ENCODE results near the gene KRTAP2-2. TPM values are rescaled to one million over a fixed set of nuclear protein-coding genes. Genes with fewer than 3 reads are reported as not detected.

Gene KRTAP2-2
- polyA plus RNA-seq, 1 of the 3 experiments (the other 2 are of a cell fraction), result not detected

DNA sequence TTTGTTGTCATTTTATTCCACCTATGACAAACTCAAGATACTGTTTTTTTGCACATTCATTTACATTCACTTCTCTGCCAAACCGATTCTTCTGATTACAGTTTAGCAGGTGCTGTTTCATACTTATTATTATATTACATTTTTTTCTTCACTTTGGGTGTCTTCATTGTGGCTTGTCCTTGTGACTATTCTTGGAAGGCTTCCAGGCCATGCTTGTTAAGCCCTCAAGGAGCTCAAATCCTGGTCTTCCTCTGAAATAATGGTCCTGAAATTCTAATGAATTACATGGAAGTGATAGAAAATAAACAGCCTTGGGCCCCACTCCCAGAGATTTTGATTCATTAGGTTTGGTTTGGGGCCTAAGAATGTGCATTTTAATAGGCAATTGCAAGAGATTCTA lies 9.3 kb upstream of the KRTAP2-2 start:
- TF ChIP-seq MEF2A (IDR thresholded peaks at IDR 0.05; ENCODE audit: borderline replicate concordance, low read depth), result no peak
- TF ChIP-seq TAF1 (IDR thresholded peaks at IDR 0.05; ENCODE audit: borderline replicate concordance, low read depth, low read length), result no peak
- TF ChIP-seq NRF1 (IDR thresholded peaks at IDR 0.05; ENCODE audit: low read depth, low read length), result no peak
- no peak for TF ChIP-seq FOXJ3 (CRISPR knock-in tag; IDR thresholded peaks at IDR 0.05)
- TF ChIP-seq RAD21 (IDR thresholded peaks at IDR 0.05; ENCODE audit: low read length), result no peak
- TF ChIP-seq PBX3 (IDR thresholded peaks at IDR 0.05), result no peak
- TF ChIP-seq TEAD4 (IDR thresholded peaks at IDR 0.05; ENCODE audit: borderline replicate concordance, insufficient read depth), result no peak
- TF ChIP-seq CTCF (IDR thresholded peaks at IDR 0.05), result no peak
- TF ChIP-seq FOXM1 (IDR thresholded peaks at IDR 0.05; ENCODE audit: low read depth), result no peak
- TF ChIP-seq EZH2phosphoT487 (IDR thresholded peaks at IDR 0.05; ENCODE audit: borderline replicate concordance, low read depth), result no peak
- Histone ChIP-seq H3K79me2 (ENCODE audit: insufficient read depth) (no peaks in the 10 kb centered on the region), H3K9me3 (no peaks in the 10 kb centered on the region), H3K9me2 (no peaks in the 10 kb centered on the region), H3K36me3 (replicated peaks in 1 of 2; ENCODE audit: control insufficient read depth in 1 of 2, insufficient read depth in 2 of 2, low read length in 1 of 2) (no peaks in the 10 kb centered on the region), H2AFZ (ENCODE audit: low read depth) (no peak overlapping the region), H3K27me3 (ENCODE audit: insufficient read depth) (no peaks in the 10 kb centered on the region), H3K4me3 (ENCODE audit: low read depth in 2 of 2, low read length in 1 of 2) (no peak overlapping the region), H4K20me1 (ENCODE audit: insufficient read depth) (no peaks in the 10 kb centered on the region), H3K9ac (no peak overlapping the region), H3K27ac (ENCODE audit: low read depth in 2 of 2, low read length in 1 of 2) (no peak overlapping the region), H3K4me1 (ENCODE audit: control insufficient read depth in 1 of 2, insufficient read depth in 2 of 2, low read depth in 1 of 2, low read length in 1 of 2) (peaks cover 0 to 16% of the 10 kb centered on the region in 2 experiments; a peak in 2 of 4 replicates), H3F3A (replicated peaks; ENCODE audit: insufficient read depth) (peaks cover 19% of the 10 kb centered on the region), H3K4me2 (no peak overlapping the region)
- ChIA-PET POLR2A (no interaction called here), CTCF (interaction anchor here (1.5 kb wide), 1 partner anchor 391 kb away, joined by 3 read pairs; no protein-coding TSS in a partner anchor)
- WGBS (ENCODE audit: low lambda C conversion rate), result 43% methylated on average over 1 of the region's 1 CpG
- no peak for DNase-seq

DNA sequence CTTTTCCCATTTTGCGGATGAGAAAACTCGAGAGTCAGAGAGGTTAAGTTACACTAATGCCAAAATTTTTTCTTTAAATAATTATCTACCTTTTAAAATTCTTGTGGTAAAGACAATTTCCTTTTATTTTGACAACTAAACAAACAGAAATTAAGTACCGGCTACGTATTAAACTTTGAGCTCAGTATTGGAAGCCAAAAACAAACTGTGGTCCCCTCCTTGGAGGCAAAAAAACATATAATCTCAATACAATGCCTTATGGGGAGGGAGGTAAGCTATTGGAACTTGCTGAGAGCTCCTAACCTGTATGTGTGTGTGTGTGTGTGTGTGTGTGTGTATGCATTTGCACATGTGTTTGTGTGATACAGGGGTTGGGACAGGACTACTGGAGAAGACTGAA lies 8.4 kb upstream of the KRTAP2-2 start:
- 68% methylated on average over 4 of the region's 4 CpGs for WGBS (ENCODE audit: low lambda C conversion rate)
- Histone ChIP-seq H3K9me2 (no peaks in the 10 kb centered on the region), H4K20me1 (ENCODE audit: insufficient read depth) (no peaks in the 10 kb centered on the region), H3K36me3 (replicated peaks in 1 of 2; ENCODE audit: control insufficient read depth in 1 of 2, insufficient read depth in 2 of 2, low read length in 1 of 2) (no peaks in the 10 kb centered on the region), H3K4me2 (no peak overlapping the region), H3K9ac (no peak overlapping the region), H3K27me3 (ENCODE audit: insufficient read depth) (no peaks in the 10 kb centered on the region), H3K79me2 (ENCODE audit: insufficient read depth) (no peaks in the 10 kb centered on the region), H3K9me3 (no peaks in the 10 kb centered on the region), H2AFZ (ENCODE audit: low read depth) (no peak overlapping the region), H3K27ac (ENCODE audit: low read depth in 2 of 2, low read length in 1 of 2) (no peak overlapping the region), H3K4me1 (ENCODE audit: control insufficient read depth in 1 of 2, insufficient read depth in 2 of 2, low read depth in 1 of 2, low read length in 1 of 2) (peaks cover 0 to 22% of the 10 kb centered on the region in 2 experiments; a peak in 2 of 4 replicates), H3K4me3 (ENCODE audit: low read depth in 2 of 2, low read length in 1 of 2) (no peak overlapping the region), H3F3A (replicated peaks; ENCODE audit: insufficient read depth) (peaks cover 28% of the 10 kb centered on the region)
- ChIA-PET POLR2A (no interaction called here), CTCF (interaction anchor here (1.5 kb wide), 1 partner anchor 392 kb away, joined by 3 read pairs; no protein-coding TSS in a partner anchor)
- no peak for DNase-seq
- TF ChIP-seq, protein P1, sequence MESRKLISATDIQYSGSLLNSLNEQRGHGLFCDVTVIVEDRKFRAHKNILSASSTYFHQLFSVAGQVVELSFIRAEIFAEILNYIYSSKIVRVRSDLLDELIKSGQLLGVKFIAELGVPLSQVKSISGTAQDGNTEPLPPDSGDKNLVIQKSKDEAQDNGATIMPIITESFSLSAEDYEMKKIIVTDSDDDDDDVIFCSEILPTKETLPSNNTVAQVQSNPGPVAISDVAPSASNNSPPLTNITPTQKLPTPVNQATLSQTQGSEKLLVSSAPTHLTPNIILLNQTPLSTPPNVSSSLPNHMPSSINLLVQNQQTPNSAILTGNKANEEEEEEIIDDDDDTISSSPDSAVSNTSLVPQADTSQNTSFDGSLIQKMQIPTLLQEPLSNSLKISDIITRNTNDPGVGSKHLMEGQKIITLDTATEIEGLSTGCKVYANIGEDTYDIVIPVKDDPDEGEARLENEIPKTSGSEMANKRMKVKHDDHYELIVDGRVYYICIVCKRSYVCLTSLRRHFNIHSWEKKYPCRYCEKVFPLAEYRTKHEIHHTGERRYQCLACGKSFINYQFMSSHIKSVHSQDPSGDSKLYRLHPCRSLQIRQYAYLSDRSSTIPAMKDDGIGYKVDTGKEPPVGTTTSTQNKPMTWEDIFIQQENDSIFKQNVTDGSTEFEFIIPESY (IDR thresholded peaks at IDR 0.05; ENCODE audit: borderline replicate concordance, low read depth), result no peak
- no peak for TF ChIP-seq TAF1 (IDR thresholded peaks at IDR 0.05; ENCODE audit: borderline replicate concordance, low read depth, low read length)
- no peak for TF ChIP-seq GABPA (IDR thresholded peaks at IDR 0.05; ENCODE audit: low read depth)
- TF ChIP-seq, protein P2, sequence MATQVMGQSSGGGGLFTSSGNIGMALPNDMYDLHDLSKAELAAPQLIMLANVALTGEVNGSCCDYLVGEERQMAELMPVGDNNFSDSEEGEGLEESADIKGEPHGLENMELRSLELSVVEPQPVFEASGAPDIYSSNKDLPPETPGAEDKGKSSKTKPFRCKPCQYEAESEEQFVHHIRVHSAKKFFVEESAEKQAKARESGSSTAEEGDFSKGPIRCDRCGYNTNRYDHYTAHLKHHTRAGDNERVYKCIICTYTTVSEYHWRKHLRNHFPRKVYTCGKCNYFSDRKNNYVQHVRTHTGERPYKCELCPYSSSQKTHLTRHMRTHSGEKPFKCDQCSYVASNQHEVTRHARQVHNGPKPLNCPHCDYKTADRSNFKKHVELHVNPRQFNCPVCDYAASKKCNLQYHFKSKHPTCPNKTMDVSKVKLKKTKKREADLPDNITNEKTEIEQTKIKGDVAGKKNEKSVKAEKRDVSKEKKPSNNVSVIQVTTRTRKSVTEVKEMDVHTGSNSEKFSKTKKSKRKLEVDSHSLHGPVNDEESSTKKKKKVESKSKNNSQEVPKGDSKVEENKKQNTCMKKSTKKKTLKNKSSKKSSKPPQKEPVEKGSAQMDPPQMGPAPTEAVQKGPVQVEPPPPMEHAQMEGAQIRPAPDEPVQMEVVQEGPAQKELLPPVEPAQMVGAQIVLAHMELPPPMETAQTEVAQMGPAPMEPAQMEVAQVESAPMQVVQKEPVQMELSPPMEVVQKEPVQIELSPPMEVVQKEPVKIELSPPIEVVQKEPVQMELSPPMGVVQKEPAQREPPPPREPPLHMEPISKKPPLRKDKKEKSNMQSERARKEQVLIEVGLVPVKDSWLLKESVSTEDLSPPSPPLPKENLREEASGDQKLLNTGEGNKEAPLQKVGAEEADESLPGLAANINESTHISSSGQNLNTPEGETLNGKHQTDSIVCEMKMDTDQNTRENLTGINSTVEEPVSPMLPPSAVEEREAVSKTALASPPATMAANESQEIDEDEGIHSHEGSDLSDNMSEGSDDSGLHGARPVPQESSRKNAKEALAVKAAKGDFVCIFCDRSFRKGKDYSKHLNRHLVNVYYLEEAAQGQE (IDR thresholded peaks at IDR 0.05; ENCODE audit: low read depth, low read length), result no peak
- no peak for TF ChIP-seq POLR2AphosphoS5 (IDR thresholded peaks at IDR 0.05; ENCODE audit: low read depth, low read length)
- no peak for TF ChIP-seq CTCF (IDR thresholded peaks at IDR 0.05)
- no peak for TF ChIP-seq TCF12 (IDR thresholded peaks at IDR 0.05)
